Mesenteric fat pad (tissue), 1 donor: ENCODE results near the gene TAF1D. TPM values are rescaled to one million over a fixed set of nuclear protein-coding genes. Genes with fewer than 3 reads are reported as not detected.
"Not testable (repeated sequence)": the region's sequence is repeated elsewhere in the genome, so short reads cannot be mapped to it uniquely, and the experiment has no call there.

Experiments
- DNase-seq: peaks from one replicate; pipeline ENCODE4 v3.0.0-alpha.2; 2020; ENCODE audit warnings: low spot score
- long read RNA-seq: library from polyadenylated mRNA; unstranded; transcript quantifications from one replicate; pipeline ENCODE4 v2.0.0, GENCODE V29; 2020
- total RNA-seq: library from RNA; stranded (reverse); fragmentation: NEBNext Ultra II Directional; extraction: Animal tissue kit (Norgen Biotek cat#: 25700); gene quantifications from one replicate; pipeline ENCODE4 v1.2.1, GENCODE V29; 2021
- donor health status: DM: yes; HTN: yes; CAD: no.

TAF1D gene
- total RNA-seq: 117 TPM
- long read RNA-seq, partial matches to known transcripts: 11 of 35 reads
- long read RNA-seq, other reads (novel, unspliced or antisense): 21 of 35 reads

- DNase-seq: peak; percentile 99
Measured at GRCh38 chr11:93741094-93741881, at the start of gene TAF1D, which contains the start of gene C11orf54. Gene TAF1D, minus strand, starts transcription at chr11:93741495. Its CDS starts 2,191 bp downstream, at chr11:93739304. Gene C11orf54, plus strand, starts transcription at chr11:93741672. Its CDS starts 5,722 bp downstream, at chr11:93747394.

GRCh38 chr11:93784935-93785360 lies 43.7 kb upstream of the TAF1D start:
- DNase-seq: no peak

- peak; percentile 96 for DNase-seq
Measured at GRCh38 chr11:93784145-93784934, 43.0 kb upstream of the TAF1D start, which contains the start of gene MED17. Gene MED17, plus strand, starts transcription at chr11:93784282. Its CDS starts 232 bp downstream, at chr11:93784514.

GRCh38 chr11:93783765-93784144 lies 42.5 kb upstream of the TAF1D start:
- DNase-seq: no peak

GRCh38 chr11:93783362-93783761 lies 42.1 kb upstream of the TAF1D start:
- no peak for DNase-seq

- DNase-seq: no peak
Measured at GRCh38 chr11:93775289-93775688, 34.0 kb upstream of the TAF1D start.

- DNase-seq: not testable (repeated sequence)
Measured at GRCh38 chr11:93774560-93774959, 33.3 kb upstream of the TAF1D start.

- DNase-seq: no peak
Measured at GRCh38 chr11:93773601-93774200, 32.4 kb upstream of the TAF1D start.

GRCh38 chr11:93773045-93773477 lies 31.8 kb upstream of the TAF1D start:
- no peak for DNase-seq

GRCh38 chr11:93772123-93772522 lies 30.8 kb upstream of the TAF1D start:
- no peak for DNase-seq

- DNase-seq: no peak
Measured at GRCh38 chr11:93770160-93770559, 28.9 kb upstream of the TAF1D start.

GRCh38 chr11:93767018-93767417 lies 25.7 kb upstream of the TAF1D start:
- DNase-seq: no peak

- DNase-seq: no peak
Measured at GRCh38 chr11:93766504-93766903, 25.2 kb upstream of the TAF1D start.

GRCh38 chr11:93765551-93765950 lies 24.3 kb upstream of the TAF1D start:
- no peak for DNase-seq

GRCh38 chr11:93761910-93762309 lies 20.6 kb upstream of the TAF1D start:
- DNase-seq: no peak

GRCh38 chr11:93759123-93759522 lies 17.8 kb upstream of the TAF1D start:
- DNase-seq: not testable (repeated sequence)

- no peak for DNase-seq
Measured at GRCh38 chr11:93757924-93758865, 16.9 kb upstream of the TAF1D start.

- DNase-seq: no peak
Measured at GRCh38 chr11:93757301-93757700, 16.0 kb upstream of the TAF1D start.

- DNase-seq: no peak
Measured at GRCh38 chr11:93756748-93757147, 15.5 kb upstream of the TAF1D start.

GRCh38 chr11:93753241-93753640 lies 11.9 kb upstream of the TAF1D start:
- DNase-seq: no peak
